Epithelial cell of esophagus (primary cell): ENCODE data around the gene NXPH1.

ENCODE experiments used
- DNase-seq: peaks from one replicate; pipeline ENCODE4 v3.0.0; 2010; ENCODE audit warnings: low read depth
- H3K4me3 ChIP-seq: 2 replicates; pipeline ENCODE4 v1.5.1; 2011; ENCODE audit warnings: mild to moderate bottlenecking, low read length, control low read depth
- TF ChIP-seq, protein P1 (sequence below): IDR thresholded peaks from 2 replicates; pipeline ENCODE4 v1.5.1; 2011; ENCODE audit warnings: low read depth, mild to moderate bottlenecking, low read length, control low read depth, inconsistent platforms; ENCODE audit not compliant: insufficient read depth; ENCODE audit errors: missing control alignments

Gene NXPH1

DNA sequence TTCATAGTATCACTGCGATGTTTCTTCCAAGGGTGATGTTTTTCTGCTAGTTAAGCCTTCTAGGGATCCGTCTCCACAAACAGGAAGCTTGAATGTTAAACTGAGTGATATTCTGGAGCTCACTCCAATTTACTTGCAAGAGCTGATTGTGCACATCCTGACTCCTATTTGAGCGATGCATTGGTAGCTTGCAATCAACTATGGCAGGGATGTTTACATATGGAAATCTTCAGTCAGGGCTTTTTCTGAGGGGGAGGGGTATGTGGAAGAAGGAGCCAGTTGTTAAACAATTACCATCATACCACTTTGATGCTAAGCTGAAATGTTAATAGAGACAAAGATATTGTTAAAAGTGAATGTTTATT, 43.2 kb upstream of the NXPH1 start:
- DNase-seq, result no peak
- TF ChIP-seq, protein P1, sequence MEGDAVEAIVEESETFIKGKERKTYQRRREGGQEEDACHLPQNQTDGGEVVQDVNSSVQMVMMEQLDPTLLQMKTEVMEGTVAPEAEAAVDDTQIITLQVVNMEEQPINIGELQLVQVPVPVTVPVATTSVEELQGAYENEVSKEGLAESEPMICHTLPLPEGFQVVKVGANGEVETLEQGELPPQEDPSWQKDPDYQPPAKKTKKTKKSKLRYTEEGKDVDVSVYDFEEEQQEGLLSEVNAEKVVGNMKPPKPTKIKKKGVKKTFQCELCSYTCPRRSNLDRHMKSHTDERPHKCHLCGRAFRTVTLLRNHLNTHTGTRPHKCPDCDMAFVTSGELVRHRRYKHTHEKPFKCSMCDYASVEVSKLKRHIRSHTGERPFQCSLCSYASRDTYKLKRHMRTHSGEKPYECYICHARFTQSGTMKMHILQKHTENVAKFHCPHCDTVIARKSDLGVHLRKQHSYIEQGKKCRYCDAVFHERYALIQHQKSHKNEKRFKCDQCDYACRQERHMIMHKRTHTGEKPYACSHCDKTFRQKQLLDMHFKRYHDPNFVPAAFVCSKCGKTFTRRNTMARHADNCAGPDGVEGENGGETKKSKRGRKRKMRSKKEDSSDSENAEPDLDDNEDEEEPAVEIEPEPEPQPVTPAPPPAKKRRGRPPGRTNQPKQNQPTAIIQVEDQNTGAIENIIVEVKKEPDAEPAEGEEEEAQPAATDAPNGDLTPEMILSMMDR, result no peak
- H3K4me3 ChIP-seq, result no peak overlapping the region

DNA sequence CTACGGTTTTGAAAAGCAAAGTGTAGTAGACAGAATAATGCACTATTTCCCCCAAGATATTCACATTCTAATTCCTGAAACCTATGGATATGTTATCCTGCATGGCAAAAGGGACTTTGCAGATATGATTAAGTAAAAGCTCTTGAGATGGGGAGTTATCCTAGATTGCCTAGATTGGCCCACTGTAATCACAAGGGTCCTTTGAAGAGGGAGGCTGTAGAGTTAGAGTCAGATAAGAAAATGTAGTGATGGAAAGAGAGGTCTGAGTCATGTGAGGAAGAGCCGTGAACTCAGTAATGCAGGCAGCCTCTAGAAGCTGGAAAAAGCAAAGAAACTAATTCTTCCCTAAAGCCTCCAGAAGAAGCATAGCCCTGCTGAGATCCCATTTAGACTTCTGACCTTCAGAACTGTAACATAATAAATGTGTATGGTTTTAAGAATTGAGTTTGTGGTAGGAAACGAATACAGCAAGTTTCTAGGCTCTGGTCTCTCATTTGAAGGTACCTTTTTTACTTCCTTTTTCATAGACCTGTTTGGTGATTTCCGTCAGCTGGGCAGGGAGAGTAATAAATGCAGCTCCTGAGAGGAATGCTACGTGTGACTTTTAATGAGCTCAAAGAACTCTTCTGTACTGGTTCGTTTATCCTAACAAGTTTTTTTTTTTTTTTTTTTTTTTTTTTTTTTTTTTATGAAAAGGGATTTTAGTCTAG, 41.9 kb upstream of the NXPH1 start:
- TF ChIP-seq, protein P1, result no peak
- DNase-seq, result no peak
- H3K4me3 ChIP-seq, result no peak overlapping the region

DNA sequence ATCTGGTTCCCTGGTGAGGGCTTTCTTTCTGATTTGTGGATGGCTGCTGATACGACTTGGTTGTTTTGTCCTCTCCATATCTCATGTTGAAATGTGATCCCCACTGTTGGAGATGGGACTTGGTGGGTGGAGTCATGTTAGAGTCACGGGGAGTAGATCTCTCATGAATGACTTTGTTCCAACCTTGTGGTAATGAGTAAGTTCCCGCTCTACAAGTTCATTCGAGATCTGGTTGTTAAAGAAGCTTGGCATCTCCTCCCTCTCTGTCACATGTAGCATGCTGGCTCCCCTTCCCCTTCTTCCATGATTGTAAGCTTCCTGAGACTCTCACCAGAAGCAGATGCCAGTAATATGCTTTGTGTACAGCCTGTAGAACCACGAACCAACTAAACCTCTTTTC, 37.1 kb upstream of the NXPH1 start:
- TF ChIP-seq, protein P1, result no peak
- no peak for DNase-seq
- no peak overlapping the region for H3K4me3 ChIP-seq

- TF ChIP-seq, protein P1, result no peak
- H3K4me3 ChIP-seq, result no peak overlapping the region
- DNase-seq, result no peak
These were observed 24.5 kb upstream of the NXPH1 start for GRCh38 chr7:8408871-8409270.

DNA sequence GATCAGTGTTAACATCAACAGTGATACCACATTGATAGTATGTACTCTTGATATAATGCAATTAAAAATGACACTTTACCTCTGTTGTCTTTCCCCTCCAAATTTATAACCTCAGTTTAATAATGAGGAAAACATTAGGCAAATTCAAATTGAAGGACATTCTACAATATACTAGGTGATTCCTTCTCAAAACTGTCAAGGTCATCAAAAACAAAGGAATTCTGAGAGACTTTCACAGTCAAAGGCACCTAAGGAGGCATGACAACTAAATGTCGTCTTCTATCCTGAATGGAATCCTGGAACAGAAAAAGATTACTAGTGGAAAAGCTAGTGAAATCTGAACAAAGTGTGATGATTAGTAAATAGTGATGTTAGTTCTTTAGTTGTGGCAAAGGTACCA, 22.3 kb upstream of the NXPH1 start:
- TF ChIP-seq, protein P1, result no peak
- no peak for DNase-seq
- no peak overlapping the region for H3K4me3 ChIP-seq

GRCh38 chr7:8413600-8413999, 19.8 kb upstream of the NXPH1 start:
- TF ChIP-seq, protein P1, result no peak
- no peak for DNase-seq
- no peak overlapping the region for H3K4me3 ChIP-seq

DNA sequence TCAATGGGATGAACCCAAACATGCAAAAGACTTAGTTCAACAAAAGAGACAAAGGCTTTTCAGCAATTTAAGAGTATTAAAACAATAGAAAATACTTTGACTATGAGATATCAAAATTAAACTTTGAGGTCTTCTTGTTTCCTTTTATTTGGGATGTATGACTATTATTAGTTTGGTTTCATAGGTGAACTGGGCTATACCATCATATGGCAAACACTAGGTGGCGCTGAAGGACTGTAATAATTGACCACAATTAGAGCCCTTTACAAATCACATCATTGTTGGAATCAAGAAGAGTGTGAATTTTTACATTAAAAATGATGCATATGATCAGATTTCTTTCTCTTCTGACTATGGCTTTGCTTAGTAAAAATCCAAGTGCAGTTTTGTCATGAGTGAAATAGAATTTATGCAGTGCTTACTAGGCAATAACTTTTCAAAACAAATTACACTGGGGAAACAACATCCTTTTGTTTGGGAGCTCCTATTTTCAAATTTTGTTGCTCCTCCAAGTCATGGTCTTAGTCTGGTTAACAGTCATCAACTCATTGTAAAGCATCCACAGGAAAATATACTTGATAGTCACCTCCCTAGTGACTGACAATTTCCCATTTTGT, 14.7 kb upstream of the NXPH1 start:
- peak; percentile 74 for DNase-seq
- TF ChIP-seq, protein P1, result peak; percentile 72

More for the DNA sequence above, 14.7 kb upstream of the NXPH1 start:
- no peak overlapping the region for H3K4me3 ChIP-seq
